NB4 (cell line): ENCODE results near the gene TBL1XR1.

Experiments used
- DNase-seq: peaks from one replicate; pipeline ENCODE4 v3.0.0; 2010; ENCODE audit warnings: low read depth
- H3K4me3 ChIP-seq: one replicate; pipeline ENCODE4 v1.5.1; 2011; ENCODE audit warnings: mild to moderate bottlenecking, low read depth, low read length, moderate library complexity
- MAX ChIP-seq: IDR thresholded peaks from 2 replicates; pipeline ENCODE4 v1.6.1; 2011; ENCODE audit warnings: low read depth, low read length
- MYC ChIP-seq: IDR thresholded peaks from 2 replicates; pipeline ENCODE4 v1.6.1; 2011; ENCODE audit warnings: low read depth, low read length
- POLR2A ChIP-seq: IDR thresholded peaks from 2 replicates; pipeline ENCODE4 v1.6.1; 2011; ENCODE audit warnings: mild to moderate bottlenecking; ENCODE audit not compliant: insufficient read length; ENCODE audit errors: extremely low read depth
- TF ChIP-seq, protein P1 (sequence below): IDR thresholded peaks from one replicate; pipeline ENCODE4 v1.5.1; 2012; ENCODE audit warnings: low read depth, low read length

TBL1XR1 gene

DNA sequence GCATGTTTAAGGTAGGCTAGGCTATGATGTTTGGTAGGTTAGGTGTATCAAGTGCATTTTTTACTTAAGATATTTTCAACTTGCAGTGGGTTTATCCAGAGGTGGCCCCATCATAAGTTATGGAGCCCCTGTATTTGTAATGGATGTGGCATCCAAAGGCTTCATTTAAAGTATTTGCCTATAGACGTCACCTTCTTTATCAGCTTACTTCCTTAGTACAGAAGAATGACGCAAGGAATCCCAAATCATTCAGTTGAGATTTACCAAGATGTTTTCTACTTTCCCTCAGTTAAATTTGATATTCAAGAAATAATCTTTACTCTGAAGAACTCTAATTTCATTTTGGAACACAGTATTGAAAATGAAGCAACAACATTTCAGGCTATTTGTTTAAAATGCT lies 201.3 kb downstream of the TBL1XR1 start:
- no peak for DNase-seq
- TF ChIP-seq POLR2A (no peak), MAX (no peak), MYC (no peak)
- TF ChIP-seq, protein P1, sequence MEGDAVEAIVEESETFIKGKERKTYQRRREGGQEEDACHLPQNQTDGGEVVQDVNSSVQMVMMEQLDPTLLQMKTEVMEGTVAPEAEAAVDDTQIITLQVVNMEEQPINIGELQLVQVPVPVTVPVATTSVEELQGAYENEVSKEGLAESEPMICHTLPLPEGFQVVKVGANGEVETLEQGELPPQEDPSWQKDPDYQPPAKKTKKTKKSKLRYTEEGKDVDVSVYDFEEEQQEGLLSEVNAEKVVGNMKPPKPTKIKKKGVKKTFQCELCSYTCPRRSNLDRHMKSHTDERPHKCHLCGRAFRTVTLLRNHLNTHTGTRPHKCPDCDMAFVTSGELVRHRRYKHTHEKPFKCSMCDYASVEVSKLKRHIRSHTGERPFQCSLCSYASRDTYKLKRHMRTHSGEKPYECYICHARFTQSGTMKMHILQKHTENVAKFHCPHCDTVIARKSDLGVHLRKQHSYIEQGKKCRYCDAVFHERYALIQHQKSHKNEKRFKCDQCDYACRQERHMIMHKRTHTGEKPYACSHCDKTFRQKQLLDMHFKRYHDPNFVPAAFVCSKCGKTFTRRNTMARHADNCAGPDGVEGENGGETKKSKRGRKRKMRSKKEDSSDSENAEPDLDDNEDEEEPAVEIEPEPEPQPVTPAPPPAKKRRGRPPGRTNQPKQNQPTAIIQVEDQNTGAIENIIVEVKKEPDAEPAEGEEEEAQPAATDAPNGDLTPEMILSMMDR, result no peak
- H3K4me3 ChIP-seq, result no peak overlapping the region

DNA sequence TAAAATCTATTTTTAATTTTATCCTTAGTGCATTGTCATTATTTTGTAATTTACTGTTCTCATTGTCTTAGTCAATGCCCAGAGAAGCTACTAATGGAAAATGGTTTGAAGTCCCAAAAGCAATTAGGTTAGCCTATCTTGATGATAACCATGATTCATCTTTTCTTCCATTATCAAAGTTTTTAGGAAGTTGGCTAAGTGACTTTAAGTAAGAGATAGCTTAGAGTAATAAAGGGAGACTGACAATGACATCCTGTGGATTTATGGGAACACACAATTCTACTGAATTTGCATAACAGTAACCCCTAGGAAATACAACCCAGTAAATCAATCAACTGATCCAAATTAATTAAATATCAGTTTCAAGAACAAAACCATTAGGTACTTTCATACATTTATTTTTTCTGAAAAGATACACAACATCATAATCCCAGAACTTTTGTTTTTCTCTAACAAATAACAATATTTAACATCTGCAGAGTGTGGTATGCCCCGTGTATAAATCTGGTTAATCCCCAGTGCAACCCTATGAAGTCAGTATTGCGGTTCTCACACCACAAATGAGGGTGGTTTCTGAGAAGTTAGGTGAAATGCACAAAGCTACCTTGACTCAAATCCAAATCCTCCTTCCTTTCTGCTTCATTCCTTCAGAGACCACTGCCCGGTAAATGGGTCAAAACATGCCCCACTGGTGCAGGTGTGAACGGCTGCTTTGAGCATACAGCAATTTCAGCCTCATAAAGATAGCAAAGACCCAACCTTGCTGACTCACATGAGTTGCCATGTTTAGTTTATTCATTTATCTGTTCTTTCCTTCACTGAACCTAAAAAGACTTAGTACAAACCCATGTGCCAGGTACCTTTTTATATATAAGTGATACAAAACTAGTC lies 202.1 kb downstream of the TBL1XR1 start:
- TF ChIP-seq MYC, result no peak
- TF ChIP-seq, protein P1, result no peak
- no peak for TF ChIP-seq POLR2A
- TF ChIP-seq MAX, result no peak
- no peak for DNase-seq
- no peak overlapping the region for H3K4me3 ChIP-seq

DNA sequence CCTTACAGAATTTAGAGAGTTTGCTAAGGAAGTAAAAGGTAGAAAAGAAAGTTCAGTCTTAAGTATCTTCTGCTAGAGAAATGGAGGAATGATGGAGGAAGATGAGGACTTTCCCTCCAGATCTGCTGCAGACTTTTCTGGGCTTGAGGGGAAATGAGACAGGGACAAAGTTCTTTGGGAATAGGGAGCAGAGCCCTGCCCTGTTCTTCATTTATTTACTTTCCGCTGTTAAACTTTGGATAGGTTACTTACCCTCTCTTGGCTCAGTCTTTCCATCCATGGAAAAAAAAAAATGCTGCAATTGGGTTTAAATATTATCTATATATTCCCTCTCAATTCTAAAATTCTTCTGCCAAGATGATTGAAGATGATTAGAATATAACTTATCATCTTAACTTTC lies 202.9 kb downstream of the TBL1XR1 start:
- no peak for DNase-seq
- TF ChIP-seq MYC (no peak), POLR2A (no peak), MAX (no peak)
- TF ChIP-seq, protein P1, result no peak
- no peak overlapping the region for H3K4me3 ChIP-seq

DNA sequence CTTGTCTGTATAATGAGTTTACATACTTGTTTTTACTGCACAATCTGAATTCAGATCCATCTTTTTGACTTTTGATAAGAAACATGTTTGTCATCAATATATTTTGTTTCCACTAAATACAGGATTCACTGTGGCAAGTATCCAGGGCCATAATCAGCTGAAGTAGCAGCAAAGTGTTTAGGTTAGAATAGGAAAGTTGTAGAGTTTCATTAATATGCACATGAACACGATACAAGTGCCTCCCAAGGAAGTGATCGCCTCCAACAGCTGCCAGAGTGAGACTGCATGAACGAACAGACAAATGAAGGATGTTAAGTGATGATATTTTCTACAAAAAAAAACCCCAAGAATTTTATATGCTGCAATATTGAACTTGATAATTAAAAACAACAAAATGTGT lies 204.3 kb downstream of the TBL1XR1 start:
- no peak overlapping the region for H3K4me3 ChIP-seq
- TF ChIP-seq MYC (no peak), POLR2A (no peak), MAX (no peak)
- TF ChIP-seq, protein P1, result no peak
- no peak for DNase-seq

DNA sequence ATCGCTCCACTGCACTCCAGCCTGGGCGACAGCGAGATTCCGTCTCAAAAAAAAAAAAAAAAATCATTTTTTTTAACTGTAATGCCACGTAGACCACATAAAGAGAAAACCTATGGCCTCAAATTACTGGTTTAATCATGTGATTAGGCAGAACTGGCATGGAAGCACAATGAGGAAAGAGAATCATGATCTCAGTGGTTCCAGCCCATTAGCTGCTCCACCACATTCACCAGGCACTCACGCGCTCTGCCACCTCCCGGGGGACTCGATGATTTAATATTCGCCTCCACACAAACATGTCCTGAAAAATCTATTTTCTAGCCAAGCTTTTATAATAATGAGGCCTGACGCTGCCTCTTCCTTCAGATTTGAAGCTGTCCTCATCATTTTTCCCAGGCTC lies 204.7 kb downstream of the TBL1XR1 start:
- no peak for DNase-seq
- no peak for TF ChIP-seq MAX
- TF ChIP-seq POLR2A, result no peak
- no peak for TF ChIP-seq MYC
- TF ChIP-seq, protein P1, result no peak
- H3K4me3 ChIP-seq, result no peak overlapping the region
